Right cardiac atrium (tissue), 5 donors: Measurements from ENCODE around the gene FCHO1. TPM values are rescaled to one million over a fixed set of nuclear protein-coding genes. Genes with fewer than 3 reads are reported as not detected.

Source experiments
- ATAC-seq, 2 donors: fragments of 200-7000 bp; cut with Tn5 transposase; one replicate each; pipeline versions ENCODE4 v1.8.0 to v1.9.1; 2020; ENCODE audit warnings: moderate library complexity in 2 of 2, mild to moderate bottlenecking in 1 of 2
- DNase-seq, 3 donors: peaks; one replicate each; pipeline ENCODE4 v3.0.0-alpha.2; 2020
- H3K27ac ChIP-seq: one replicate; pipeline ENCODE4 v1.5.1; 2013; ENCODE audit warnings: mild to moderate bottlenecking, low read length, control low read depth, moderate library complexity
- H3K27me3 ChIP-seq: one replicate; pipeline ENCODE4 v1.6.1; 2013; ENCODE audit not compliant: control insufficient read depth, insufficient read depth
- H3K4me1 ChIP-seq: one replicate; pipeline ENCODE4 v1.6.1; 2013; ENCODE audit warnings: low read length; ENCODE audit not compliant: control insufficient read depth, insufficient read depth
- H3K4me3 ChIP-seq: one replicate; pipeline ENCODE4 v1.5.1; 2013; ENCODE audit warnings: low read length, control low read depth
- H3K9me3 ChIP-seq: one replicate; pipeline ENCODE4 v1.6.1; 2013; ENCODE audit warnings: low read length; ENCODE audit not compliant: control insufficient read depth
- WGBS: extraction: QIAGEN DNeasy Blood & Tissue Kit; methylation state at CpG from one replicate; pipeline ENCODE4 v1.1.7; 2013; 5-methylcytosine and 5-hydroxymethylcytosine counted together
- intact Hi-C, 4 donors: fragments of 100-400 bp; cut with DNase I; formaldehyde crosslinking; loops; one replicate each; pipeline versions ENCODE4 v1.11.0 to v1.14.0; 2022 to 2023
- polyA plus RNA-seq: library from polyadenylated mRNA; stranded (reverse); fragments of 200-250 nt; gene quantifications from one replicate; pipeline ENCODE4 v1.2.3, GENCODE V29; 2013
- total RNA-seq, 4 donors: library from RNA; stranded (reverse); fragmentation: NEBNext Ultra II Directional; extraction: Animal tissue kit (Norgen Biotek cat#: 25700); gene quantifications; one replicate each; pipeline ENCODE4 v1.2.1, GENCODE V29; 2021
- donor health status: healthy with polysubstance abuse.
- donor health status: DM: no; HTN: yes; CAD: no.
- donor health status: DM: no; HTN: no; CAD: no.
- donor health status: DM: no; HTN: yes; CAD: no; lungs with severe emphysema.
- donor health status: DM: yes; HTN: yes; CAD: no.

Gene FCHO1
- total and polyA plus RNA-seq, 5 donors = 0.57 to 1.6 (median 1.3) TPM

GRCh38 chr19:17735410-17735809, 15.9 kb upstream of the FCHO1 start:
- intact Hi-C loops = no loop called here
- peak in 1 of 3 donors; percentile 16 for DNase-seq
- no peak for ATAC-seq
- no peak overlapping the region for H3K27ac ChIP-seq
- no peaks in the 10 kb centered on the region for H3K4me1 ChIP-seq
- 88% methylated on average over 5 of the region's 5 CpGs for WGBS
- H3K4me3 ChIP-seq = no peak overlapping the region
- no peaks in the 10 kb centered on the region for H3K9me3 ChIP-seq
- no peaks in the 10 kb centered on the region for H3K27me3 ChIP-seq

GRCh38 chr19:17737690-17738153, 13.6 kb upstream of the FCHO1 start:
- no peaks in the 10 kb centered on the region for H3K9me3 ChIP-seq
- ATAC-seq (no peak), DNase-seq (peak in 1 of 3 donors; percentile 9)
- no peak overlapping the region for H3K4me3 ChIP-seq
- intact Hi-C loops = no loop called here
- no peak overlapping the region for H3K27ac ChIP-seq
- WGBS = 91% methylated on average over 7 of the region's 7 CpGs
- no peaks in the 10 kb centered on the region for H3K27me3 ChIP-seq
- no peaks in the 10 kb centered on the region for H3K4me1 ChIP-seq

DNA sequence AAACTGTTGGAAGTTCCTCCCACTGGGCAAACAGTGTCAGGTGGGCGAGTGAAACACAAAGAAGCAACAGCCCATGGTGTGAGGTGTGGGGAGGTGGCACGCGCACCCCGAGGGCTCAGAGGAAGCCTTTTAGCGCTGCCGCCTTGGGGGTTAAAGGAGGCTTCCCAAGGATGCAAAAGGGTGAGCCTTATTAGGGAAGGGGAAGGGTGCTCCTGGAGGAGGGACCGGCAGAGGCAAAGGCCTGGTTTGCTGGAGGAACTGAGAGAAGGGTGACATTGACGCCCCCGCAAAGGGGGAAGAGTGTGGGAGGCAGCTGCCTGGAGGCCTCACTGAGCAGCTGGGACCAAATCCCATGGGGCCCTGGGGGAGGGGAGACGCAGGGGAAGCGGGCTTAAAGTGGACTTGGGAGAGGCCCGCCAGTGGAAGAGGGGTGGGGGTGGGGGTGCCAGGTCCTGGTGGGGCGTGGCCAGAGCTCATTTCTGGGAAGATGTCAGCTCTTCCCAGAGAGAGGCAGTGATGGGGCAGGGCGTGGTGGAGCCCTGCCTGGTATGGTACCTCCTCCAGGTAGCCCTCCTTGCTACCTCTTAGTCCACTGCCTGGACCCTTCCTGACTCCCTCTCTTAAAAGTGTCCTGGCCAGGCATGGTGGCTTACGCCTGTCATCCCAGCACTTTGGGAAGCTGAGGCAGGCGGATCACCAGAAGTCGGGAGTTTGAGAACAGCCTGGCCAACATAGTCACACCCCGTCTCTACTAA, 12.0 kb upstream of the FCHO1 start:
- ATAC-seq (peak in 1 of 2 donors; percentile 44), DNase-seq (peak in 2 of 3 donors; percentile 57 to 64)
- intact Hi-C loops = no loop called here
- Histone ChIP-seq H3K9me3 (no peaks in the 10 kb centered on the region), H3K27me3 (no peaks in the 10 kb centered on the region), H3K27ac (no peak overlapping the region), H3K4me1 (no peaks in the 10 kb centered on the region), H3K4me3 (no peak overlapping the region)
- WGBS = 61% methylated on average over 18 of the region's 18 CpGs

GRCh38 chr19:17741456-17741855, 9.8 kb upstream of the FCHO1 start:
- Histone ChIP-seq H3K27ac (no peak overlapping the region), H3K9me3 (no peaks in the 10 kb centered on the region), H3K4me3 (no peak overlapping the region), H3K4me1 (no peaks in the 10 kb centered on the region), H3K27me3 (no peaks in the 10 kb centered on the region)
- WGBS = 91% methylated on average over 2 of the region's 2 CpGs
- intact Hi-C loops = no loop called here
- no peak for ATAC-seq
- DNase-seq = no peak

DNA sequence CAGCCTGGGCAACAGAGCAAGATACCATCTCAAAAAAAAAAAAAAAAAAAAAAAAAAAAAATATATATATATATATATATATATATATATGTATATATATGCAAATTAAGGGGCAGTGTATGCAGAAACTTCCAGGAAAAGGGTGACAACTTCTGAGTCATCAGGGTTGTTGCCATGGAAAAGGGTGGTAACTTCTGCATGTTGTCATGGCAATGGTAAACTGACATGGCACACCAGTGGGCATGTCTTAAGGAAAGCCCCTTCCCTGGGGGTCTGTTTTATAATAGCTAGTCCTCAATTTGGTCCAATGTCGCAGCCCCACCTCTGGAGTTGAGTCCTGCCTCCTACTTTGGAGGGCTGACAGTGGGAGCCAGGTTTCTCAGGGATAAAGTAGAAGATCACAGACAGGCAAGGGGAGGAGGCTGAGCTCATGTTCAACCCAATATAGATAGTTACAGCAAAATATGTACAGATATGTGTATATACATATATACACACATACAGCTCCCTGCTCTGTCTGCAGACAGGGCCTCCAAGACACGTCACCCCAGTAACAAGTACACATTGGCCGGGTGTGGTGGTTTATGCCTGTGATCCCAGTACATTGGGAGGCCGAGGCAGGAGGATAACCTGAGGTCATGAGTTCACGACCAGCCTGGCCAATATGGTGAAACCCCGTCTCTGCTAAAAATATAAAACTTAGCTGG, 7.2 kb upstream of the FCHO1 start:
- peak in 2 of 3 donors; percentile 3 to 19 for DNase-seq
- Histone ChIP-seq H3K4me3 (no peak overlapping the region), H3K27ac (no peak overlapping the region), H3K9me3 (no peaks in the 10 kb centered on the region), H3K4me1 (peaks cover 3% of the 10 kb centered on the region), H3K27me3 (no peaks in the 10 kb centered on the region)
- 85% methylated on average over 6 of the region's 6 CpGs for WGBS
- intact Hi-C loops = no loop called here
- ATAC-seq = no peak

GRCh38 chr19:17747205-17748098, 3.8 kb upstream of the FCHO1 start:
- WGBS = 7% methylated on average over 75 of the region's 75 CpGs
- H3K27ac ChIP-seq = no peak overlapping the region
- intact Hi-C loops = no loop called here

GRCh38 chr19:17748884-17749638, 2.2 kb upstream of the FCHO1 start:
- Histone ChIP-seq H3K4me3 (no peak overlapping the region), H3K9me3 (no peaks in the 10 kb centered on the region), H3K27ac (no peak overlapping the region), H3K27me3 (no peaks in the 10 kb centered on the region), H3K4me1 (peaks cover 3% of the 10 kb centered on the region)
- intact Hi-C loops = no loop called here
- DNase-seq (peak in 1 of 3 donors; percentile 20), ATAC-seq (no peak)
- 75% methylated on average over 6 of the region's 6 CpGs for WGBS

More at GRCh38 chr19:17747205-17748098, 3.8 kb upstream of the FCHO1 start:
- Histone ChIP-seq H3K4me3 (peak overlapping the region; percentile 17), H3K27me3 (no peaks in the 10 kb centered on the region), H3K4me1 (peaks cover 3% of the 10 kb centered on the region), H3K9me3 (no peaks in the 10 kb centered on the region)
- DNase-seq (peak; percentile 95 to 97 (median 97)), ATAC-seq (peak; percentile 98 to 99)

- WGBS = 22% methylated on average over 8 of the region's 8 CpGs
- intact Hi-C loops = no loop called here
- no peaks in the 10 kb centered on the region for H3K9me3 ChIP-seq
- H3K4me3 ChIP-seq = no peak overlapping the region
- no peak overlapping the region for H3K27ac ChIP-seq
- peaks cover 3% of the 10 kb centered on the region for H3K4me1 ChIP-seq
- DNase-seq (peak in 1 of 3 donors; percentile 39), ATAC-seq (no peak)
- H3K27me3 ChIP-seq = no peaks in the 10 kb centered on the region
Measured at GRCh38 chr19:17749912-17750317, 1.4 kb upstream of the FCHO1 start.

GRCh38 chr19:17751912-17752273, 616 bp downstream of the FCHO1 start:
- WGBS = 63% methylated on average over 2 of the region's 2 CpGs
- ATAC-seq = no peak
- intact Hi-C loops = no loop called here
- Histone ChIP-seq H3K4me1 (peaks cover 3% of the 10 kb centered on the region), H3K9me3 (no peaks in the 10 kb centered on the region), H3K27me3 (no peaks in the 10 kb centered on the region), H3K4me3 (no peak overlapping the region), H3K27ac (no peak overlapping the region)
- DNase-seq = no peak

DNA sequence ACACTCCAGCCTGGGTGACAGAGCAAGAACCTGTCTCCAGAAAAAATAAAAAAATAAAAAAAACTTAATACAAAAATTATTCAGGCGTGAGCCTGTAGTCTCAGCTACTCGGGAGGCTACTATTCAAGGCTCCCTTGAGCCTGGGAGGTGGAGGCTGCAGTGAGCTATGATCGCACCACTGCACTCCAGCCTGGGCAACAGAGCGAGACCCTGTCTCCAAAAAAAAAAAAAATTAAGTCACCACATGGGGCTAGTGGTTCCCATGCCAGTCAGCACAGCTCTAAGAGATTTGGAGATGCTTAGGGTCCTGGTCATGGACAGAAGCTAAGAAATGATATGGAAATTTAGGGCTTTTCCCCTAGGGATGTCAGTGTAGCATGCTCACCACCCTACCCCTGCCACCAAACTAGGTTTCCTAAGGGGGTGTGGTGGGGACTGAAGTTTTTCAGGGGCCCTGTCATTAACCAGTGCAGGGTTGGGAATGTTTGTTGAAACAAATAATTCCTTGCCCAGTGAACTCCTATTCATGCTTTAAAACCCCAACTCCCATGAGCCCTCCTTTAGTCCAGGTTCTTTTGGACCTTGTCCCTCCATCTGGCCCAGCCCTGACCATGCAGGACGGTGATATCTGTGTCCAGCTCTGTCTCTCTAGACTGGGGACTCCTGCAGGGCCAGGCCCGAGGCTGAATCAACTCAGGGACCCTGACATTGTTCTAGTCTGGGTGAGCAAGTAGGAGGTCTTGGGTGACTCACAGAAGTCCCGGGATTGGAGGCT, 1.8 kb downstream of the FCHO1 start:
- DNase-seq = no peak
- Histone ChIP-seq H3K4me3 (no peak overlapping the region), H3K27ac (no peak overlapping the region), H3K4me1 (no peaks in the 10 kb centered on the region), H3K27me3 (no peaks in the 10 kb centered on the region), H3K9me3 (no peaks in the 10 kb centered on the region)
- intact Hi-C loops = no loop called here
- ATAC-seq = no peak
- WGBS = 88% methylated on average over 7 of the region's 7 CpGs
